NCI-H226 (cell line): ENCODE measurements around the gene MUC22.
"Not testable (repeated sequence)": the region's sequence is repeated elsewhere in the genome, so short reads cannot be mapped to it uniquely, and the experiment has no call there.

Source experiments
- DNase-seq: peaks from one replicate; pipeline ENCODE4 v3.0.0-alpha.2; 2015

The MUC22 gene

DNA sequence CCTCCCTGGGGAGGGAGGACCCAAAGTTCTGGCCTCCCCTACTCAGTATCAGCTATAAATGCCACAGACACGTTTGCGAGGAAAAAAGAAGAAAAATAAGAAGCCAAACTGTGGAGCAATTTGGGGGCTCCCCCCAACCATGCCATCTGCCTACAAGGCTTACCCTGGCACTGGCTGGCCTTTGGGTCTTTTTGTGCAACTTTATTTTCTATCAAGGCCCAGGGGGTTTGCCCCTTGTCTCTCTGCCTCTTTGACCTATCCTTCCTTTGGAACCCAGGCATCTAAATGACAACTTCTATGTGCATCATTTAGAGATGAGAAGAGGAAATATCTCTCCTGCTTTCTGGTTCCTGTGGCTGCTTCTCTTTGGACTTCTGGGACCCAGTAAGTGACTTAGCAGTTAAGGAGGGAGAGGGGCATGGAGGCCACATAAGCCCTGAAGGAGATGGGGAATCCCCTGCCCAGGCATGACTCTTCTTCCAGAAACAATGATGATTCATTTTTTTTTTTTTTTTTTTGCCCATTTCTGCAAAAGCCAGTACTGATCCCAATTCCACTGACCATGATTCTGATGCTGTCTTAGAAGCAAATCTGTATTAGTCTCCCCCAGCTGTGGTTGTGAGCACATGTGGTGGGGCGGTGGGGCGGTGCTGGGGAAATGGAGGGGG lies at the start of gene MUC22:
Gene MUC22 (plus strand): TSS at position 82 of the 668 bp plus-strand sequence. CDS start 233 bp downstream, at position 315.
- peak; percentile 23 for DNase-seq

DNA sequence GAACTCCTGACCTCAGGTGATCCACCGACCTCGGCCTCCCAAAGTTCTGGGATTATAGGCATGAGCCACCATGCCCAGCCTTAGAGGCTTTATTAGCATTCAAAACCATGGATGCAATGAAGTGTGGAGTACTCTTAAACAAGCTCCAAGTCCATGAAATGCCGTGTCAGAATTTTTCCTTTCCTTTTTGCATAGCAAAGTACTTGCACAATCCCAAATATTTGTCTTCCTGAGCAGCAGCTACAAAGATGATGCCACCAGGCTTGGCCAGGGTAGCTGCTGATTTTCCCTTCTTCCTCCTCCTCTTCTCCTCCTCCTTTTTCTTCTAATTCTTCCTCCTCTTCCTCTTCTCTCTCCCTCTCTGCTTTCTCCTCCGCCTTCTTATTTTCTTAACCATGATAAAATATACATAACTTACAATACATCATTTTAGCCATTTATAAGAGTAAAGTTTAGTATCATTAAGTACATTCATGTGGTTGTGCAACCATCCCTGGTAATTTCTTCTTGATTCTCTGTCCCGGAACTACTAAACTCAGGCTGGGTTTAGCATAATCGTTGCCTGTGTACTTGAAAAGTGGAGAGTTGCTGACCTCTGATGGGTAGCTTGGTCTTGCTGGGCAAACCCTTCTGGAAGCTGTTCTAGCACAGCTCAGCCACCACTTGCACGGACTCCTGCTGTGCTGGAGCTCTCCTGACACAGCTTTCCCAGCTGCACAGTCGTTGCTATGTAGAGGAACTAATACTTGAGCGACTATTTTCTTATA lies 49.2 kb upstream of the MUC22 start:
- peak; percentile 28 for DNase-seq

GRCh38 chr6:30962716-30963115 lies 47.6 kb upstream of the MUC22 start:
- no peak for DNase-seq

DNA sequence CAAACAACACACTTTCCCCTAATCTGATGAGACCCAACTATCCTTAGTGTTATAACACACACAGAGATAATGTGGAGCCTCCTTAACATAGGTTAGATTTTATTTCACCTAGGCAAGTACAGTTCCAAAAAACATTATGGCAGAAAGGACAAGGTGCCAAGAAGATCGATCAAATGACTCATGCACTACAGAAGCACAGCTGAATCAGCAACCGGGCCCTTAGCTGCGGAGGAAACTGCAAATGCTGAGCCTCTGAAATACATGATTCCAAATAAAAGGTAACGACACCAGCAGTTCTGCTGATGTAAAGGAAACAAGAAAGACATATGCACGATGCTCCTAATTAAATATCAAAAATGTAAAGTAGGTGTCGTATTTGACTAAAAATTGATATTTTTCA lies 46.6 kb upstream of the MUC22 start:
- no peak for DNase-seq

DNA sequence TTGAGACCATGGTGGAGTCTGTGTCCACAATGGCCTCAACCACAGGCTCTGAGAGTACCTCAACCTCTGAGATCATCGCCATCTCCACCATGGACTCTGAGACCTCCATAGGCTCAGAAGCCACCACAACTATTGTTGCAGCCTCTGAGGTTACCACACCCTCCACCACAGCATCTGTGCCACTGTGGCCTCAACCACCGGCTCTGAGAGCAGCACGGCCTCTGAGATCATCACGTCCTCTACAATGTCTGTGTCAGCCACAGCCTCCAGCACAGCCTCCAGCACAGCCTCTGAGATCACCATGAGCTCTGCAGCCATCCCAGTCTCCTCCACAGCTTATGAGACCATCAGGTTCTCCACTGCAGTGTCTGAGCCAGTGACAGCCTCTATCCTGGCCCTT lies 46.2 kb upstream of the MUC22 start:
- no peak for DNase-seq

- no peak for DNase-seq
Measured at GRCh38 chr6:30965140-30965601, 45.1 kb upstream of the MUC22 start.

- no peak for DNase-seq
Measured at GRCh38 chr6:30966154-30966553, 44.1 kb upstream of the MUC22 start.

GRCh38 chr6:30969171-30969570 lies 41.1 kb upstream of the MUC22 start:
- DNase-seq, result not testable (repeated sequence)

GRCh38 chr6:30970946-30971345 lies 39.3 kb upstream of the MUC22 start:
- DNase-seq, result no peak

DNA sequence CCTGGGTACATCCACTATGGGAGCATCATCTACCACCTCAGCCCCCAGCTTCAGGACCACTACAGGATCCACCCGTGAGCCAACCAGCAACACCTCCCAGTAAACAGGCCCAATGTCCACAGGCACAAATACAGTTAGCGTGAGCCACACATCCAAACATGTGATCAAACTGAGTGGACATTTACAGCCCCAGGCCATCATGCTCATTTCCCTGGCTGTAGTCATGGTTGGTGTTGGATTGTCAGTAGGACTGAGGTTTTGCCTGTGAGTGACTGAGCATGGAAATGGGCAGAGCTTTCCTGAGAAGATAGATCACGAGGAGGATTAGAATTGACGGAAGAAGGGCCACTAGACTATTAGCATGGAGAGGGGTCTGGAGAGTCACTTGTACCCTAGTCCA lies 37.5 kb upstream of the MUC22 start:
- DNase-seq, result no peak

DNA sequence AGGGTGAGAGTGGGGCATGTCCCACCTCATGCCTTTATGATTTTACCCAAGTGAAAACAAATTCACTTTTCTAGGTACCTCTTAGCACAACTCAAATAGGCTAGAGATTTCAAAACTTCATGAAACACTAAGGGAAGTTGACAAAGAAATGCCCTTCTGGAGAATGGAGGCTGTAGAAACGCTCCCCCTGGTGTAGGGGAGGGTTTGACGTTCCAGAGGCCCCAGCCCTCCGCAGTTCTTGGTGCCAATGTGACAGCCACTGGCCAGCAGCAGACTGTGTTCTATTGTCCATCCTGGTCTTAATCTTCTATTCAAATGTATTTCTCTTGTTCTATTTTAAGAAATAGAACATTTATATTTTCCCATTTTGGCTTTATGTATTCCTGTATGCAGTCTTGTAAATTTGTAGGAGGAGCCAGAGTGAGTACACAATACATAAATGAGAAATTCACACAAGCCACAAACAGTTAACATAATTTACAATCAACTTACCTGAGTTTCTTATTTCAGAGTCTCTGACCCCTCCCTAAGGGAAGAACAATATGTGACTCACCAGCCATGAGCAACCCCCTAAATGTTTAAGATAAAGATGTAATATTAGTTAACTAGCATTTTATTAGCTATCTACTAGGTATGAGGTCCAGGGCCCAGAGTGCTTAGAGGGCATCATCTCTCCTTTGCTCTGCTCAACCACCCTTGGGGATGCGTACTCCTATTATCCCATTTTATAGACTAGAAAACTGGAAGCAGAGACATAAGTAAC lies 35.6 kb upstream of the MUC22 start:
- no peak for DNase-seq

GRCh38 chr6:30979141-30979540 lies 31.1 kb upstream of the MUC22 start:
- no peak for DNase-seq

DNA sequence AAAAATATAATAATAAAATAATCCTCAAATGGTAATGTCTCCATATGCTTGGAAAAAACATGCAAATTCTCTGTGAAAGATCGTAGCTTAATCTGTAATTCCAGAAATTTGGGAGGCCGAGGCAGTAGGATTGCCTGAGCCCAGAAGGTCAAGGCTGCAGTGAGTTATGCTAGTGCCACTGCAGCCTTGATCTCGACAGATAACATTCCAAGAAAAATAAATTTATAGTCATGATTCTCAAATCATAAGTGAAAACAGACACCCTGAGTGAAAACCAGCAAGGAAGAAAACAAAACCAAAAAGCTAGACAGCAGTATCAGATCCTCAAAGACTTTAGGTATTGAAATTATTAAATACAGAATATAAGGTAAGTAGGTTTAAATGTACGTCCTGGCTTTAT lies 30.6 kb upstream of the MUC22 start:
- DNase-seq, result no peak

DNA sequence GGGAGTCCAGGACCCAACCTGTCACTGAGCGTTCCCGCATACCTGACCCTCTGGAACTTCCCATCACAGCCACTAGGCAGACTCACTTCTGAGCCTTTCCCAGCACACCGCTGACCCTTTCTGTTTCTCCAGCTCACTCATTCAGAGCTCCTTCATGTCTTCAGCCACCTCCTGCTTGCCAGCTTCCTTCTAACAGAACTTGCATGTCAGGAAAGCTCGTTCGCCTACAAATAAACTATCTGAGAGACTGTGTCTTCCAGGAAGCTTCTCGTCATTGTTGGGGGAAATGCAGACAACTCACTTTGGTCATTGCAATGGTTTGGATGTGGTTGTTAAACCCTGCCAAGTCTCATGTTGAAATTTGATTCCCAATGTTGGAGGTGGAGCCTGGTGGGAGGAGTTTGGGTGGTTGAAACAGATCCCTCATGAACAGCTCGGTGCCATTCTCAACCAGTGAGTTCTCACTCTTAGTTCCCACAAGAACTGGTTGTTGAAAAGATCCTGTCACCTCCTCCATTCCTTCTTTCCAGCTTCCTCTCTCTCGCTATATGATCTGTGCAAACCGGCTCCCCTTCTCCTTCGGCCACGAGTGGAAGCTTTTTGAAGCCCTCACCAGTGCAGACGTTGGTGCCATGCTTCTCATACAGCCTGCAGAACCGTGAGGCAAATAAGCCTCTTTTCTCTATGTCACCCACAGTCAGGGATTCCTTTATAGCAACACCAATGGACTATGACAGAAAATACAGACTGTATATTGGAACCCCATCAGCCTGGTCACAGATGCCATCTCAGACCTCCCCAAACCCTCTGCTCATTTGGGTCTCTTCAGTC lies 28.1 kb upstream of the MUC22 start:
- DNase-seq, result peak; percentile 55

GRCh38 chr6:30983439-30983838 lies 26.8 kb upstream of the MUC22 start, which contains the start of gene MUC21:
Gene MUC21 (plus strand): TSS chr6:30983718. CDS start chr6:30983959, 241 bp downstream.
- DNase-seq, result no peak

DNA sequence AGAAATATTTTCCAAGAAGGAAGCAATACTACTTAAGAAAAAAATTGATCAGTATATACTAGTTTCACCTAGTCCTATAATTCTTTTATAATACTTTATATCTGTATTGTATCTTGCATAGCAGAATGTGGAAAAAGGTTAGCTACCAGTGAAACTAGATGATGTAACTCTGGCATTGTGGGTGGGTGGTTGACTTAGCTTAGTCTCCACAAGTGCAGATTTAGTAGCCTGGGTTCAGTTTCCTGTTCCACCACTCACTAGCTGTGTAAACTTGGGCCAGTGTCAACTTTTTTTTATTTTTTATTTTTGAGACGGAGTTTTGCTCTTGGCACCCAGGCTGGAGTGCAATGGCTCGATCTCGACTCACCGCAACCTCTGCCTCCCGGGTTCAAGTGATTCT lies 24.8 kb upstream of the MUC22 start:
- peak; percentile 25 for DNase-seq

- no peak for DNase-seq
Measured at GRCh38 chr6:30987304-30987703, 23.0 kb upstream of the MUC22 start.

GRCh38 chr6:30988209-30988825 lies 22.0 kb upstream of the MUC22 start:
- DNase-seq, result peak; percentile 95

- DNase-seq, result peak; percentile 86
Measured at GRCh38 chr6:30990422-30991086, 19.7 kb upstream of the MUC22 start.

DNA sequence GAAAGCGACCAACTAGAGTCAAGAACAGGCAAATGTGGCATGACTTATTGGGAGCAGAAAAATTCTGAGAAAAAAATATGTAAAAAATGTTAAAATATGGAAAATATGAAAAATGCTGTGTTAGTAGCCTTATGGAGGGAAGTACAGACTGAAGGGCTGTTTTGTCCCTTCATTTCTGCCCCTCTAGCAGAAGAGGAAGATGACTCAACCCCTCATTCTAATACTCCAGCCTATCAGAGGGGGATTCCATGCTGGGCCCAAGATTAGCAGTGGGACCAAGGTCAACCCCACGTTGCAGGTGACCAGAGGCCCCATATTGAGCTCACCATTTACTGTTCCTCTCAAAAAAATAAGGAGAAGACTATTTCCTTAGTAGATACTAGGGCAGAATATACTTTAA lies 18.4 kb upstream of the MUC22 start:
- DNase-seq, result no peak

DNA sequence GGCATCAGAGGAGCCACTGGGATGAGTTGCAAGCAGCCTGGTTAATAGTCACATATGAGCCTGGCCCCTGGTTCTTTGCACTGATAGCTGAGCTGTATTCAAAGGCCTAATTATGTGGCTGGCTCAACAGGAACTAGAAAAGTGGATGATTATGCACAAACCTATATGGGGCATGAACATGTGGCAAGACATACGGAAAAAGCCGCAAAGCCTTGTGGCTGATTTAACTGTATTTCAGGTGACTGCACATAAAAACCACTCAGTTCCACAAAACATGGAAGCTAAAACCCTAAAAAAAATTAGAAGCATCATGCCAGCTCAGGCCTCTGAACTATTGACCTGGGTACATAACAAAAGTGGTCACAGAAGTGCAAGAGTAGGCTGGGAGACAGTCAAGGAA lies 13.0 kb upstream of the MUC22 start:
- no peak for DNase-seq

DNA sequence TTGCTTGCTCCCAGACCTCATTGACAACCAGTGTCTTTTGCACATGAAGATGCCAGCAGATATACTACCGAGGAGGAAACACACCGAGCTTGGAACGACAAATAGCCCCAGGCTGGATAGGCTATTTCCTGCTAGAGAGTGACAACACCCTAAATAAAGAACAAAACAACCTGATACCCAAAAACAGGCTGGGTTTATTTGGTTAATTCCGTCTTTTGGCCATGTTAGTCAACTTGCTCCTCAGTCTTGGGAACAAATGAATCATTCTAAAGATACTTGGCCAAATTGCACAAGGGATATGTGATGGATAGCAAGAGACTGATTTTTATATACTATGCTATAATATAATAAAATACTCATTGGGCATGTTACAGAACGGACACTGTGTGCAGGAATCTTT lies 11.5 kb upstream of the MUC22 start:
- DNase-seq, result no peak
